Immature natural killer cell (primary cell): ENCODE results near the gene GNG14. TPM values are rescaled to one million over a fixed set of nuclear protein-coding genes. Genes with fewer than 3 reads are reported as not detected.
"Not testable (repeated sequence)": the region's sequence is repeated elsewhere in the genome, so short reads cannot be mapped to it uniquely, and the experiment has no call there.

Experiments
- DNase-seq, 3 donors: peaks; one replicate each; pipeline ENCODE4 v3.0.0; 2022; ENCODE audit warnings: mixed read lengths in 1 of 3
- H3K27ac Mint-ChIP-seq, 6 donors: one replicate each; pipeline ENCODE4 v1.8.0; 2020; ENCODE audit warnings: mixed read lengths in 6 of 6, mild to moderate bottlenecking in 5 of 6, inconsistent platforms in 4 of 6, moderate library complexity in 3 of 6
- H3K27me3 Mint-ChIP-seq, 3 donors: one replicate each; pipeline ENCODE4 v1.8.0; 2020 to 2021; ENCODE audit warnings: low read depth in 3 of 3, mild to moderate bottlenecking in 3 of 3, mixed read lengths in 3 of 3, moderate library complexity in 3 of 3, inconsistent platforms in 1 of 3
- H3K36me3 Mint-ChIP-seq, 3 donors: one replicate each; pipeline ENCODE4 v1.8.0; 2020; ENCODE audit warnings: mixed read lengths in 3 of 3, inconsistent platforms in 2 of 3, mild to moderate bottlenecking in 2 of 3
- H3K4me1 Mint-ChIP-seq, 2 donors: one replicate each; pipeline ENCODE4 v1.8.0; 2020; ENCODE audit warnings: inconsistent platforms in 2 of 2, mild to moderate bottlenecking in 2 of 2, mixed read lengths in 2 of 2, moderate library complexity in 1 of 2
- H3K4me3 Mint-ChIP-seq, 5 donors: one replicate each; pipeline ENCODE4 v1.8.0; 2020; ENCODE audit warnings: mild to moderate bottlenecking in 5 of 5, mixed read lengths in 5 of 5, inconsistent platforms in 3 of 5, moderate library complexity in 3 of 5
- H3K9me3 Mint-ChIP-seq, 6 donors: one replicate each; pipeline ENCODE4 v1.8.0; 2020; ENCODE audit warnings: mild to moderate bottlenecking in 6 of 6, mixed read lengths in 6 of 6, inconsistent platforms in 4 of 6, moderate library complexity in 3 of 6
- polyA plus RNA-seq, 3 donors: library from polyadenylated mRNA; unstranded; fragments of 300-500 nt; fragmentation: Illumina TruSeq; gene quantifications; one replicate each; pipeline ENCODE4 v1.2.3, GENCODE V29; 2021

GNG14 gene
- polyA plus RNA-seq, 3 donors from 2014 or later: not detected

DNA sequence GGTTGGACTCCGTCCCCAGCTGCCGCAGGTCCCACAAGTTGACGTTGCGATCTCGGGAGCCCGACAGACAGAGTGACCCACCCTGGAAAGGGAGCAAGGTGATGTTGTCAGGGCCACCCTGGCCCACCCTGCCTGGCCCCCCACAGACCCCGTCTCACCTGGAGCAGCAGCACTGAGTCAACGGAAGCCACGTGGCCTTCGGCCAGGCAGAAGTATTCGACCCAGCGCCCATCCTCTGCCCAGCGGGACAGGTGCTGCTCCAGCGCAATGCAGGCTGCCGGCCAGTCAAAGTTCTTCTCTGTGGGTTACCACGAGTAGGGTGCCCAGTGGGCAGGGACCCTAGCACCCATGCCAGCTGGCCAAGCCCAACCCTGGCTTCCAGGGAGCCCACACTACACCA is 6.8 kb downstream of the GNG14 start:
- H3K4me3 Mint-ChIP-seq: peak overlapping the region in 1 of 5 donors; percentile 94
- no peak overlapping the region for H3K27ac Mint-ChIP-seq
- no peaks in the 10 kb centered on the region for H3K9me3 Mint-ChIP-seq
- H3K36me3 Mint-ChIP-seq: peaks cover 0 to 3% (median 0%) of the 10 kb centered on the region in 3 donors
- peaks cover 3 to 8% (median 6%) of the 10 kb centered on the region in 3 donors for H3K27me3 Mint-ChIP-seq
- peaks cover 11 to 14% of the 10 kb centered on the region in 2 donors for H3K4me1 Mint-ChIP-seq
- no peak for DNase-seq

DNA sequence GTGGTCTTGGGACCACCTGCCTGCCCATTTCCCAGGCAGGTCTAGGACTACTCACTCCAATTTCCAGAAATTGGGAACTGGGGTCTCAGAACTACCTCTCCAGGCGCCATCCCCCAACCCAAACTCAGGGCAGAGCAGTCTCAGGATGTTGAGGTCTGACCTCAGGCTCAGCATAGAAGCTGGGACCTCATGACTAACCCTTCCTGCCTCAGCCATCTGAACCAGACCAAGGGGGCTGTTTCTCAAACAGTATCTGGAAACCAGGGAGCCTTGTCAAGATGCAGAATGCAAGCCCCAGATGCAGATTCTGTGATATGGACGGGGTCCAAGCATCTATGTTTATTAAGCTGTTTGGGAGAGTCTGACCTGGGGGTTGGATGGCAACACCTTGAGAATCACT is 7.3 kb downstream of the GNG14 start:
- H3K9me3 Mint-ChIP-seq: no peaks in the 10 kb centered on the region
- no peak overlapping the region for H3K27ac Mint-ChIP-seq
- peak overlapping the region in 4 of 5 donors; percentile 25 to 94 (median 46) for H3K4me3 Mint-ChIP-seq
- peaks cover 3 to 8% (median 6%) of the 10 kb centered on the region in 3 donors for H3K27me3 Mint-ChIP-seq
- DNase-seq: no peak
- peaks cover 0 to 3% (median 0%) of the 10 kb centered on the region in 3 donors for H3K36me3 Mint-ChIP-seq
- H3K4me1 Mint-ChIP-seq: peaks cover 11 to 14% of the 10 kb centered on the region in 2 donors

DNA sequence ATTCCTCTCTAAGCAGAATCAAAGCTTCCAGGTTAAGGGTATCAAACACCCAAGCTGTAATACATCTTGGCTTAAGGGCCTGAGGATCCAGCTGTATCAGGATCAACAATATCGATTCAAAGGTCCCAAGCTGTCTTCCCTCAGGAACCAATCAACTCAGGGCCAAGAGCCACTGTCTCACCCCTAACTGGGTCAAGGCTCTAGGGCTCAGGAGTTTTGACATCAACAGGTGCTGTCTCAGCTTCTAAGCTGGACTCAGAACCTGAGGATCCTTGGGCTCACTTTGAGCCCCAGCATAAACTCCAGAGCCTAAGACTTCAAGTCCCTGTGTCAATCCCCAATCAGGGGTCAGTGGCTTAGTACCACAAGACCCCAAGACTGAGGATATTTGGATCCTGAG is 7.7 kb downstream of the GNG14 start:
- no peaks in the 10 kb centered on the region for H3K9me3 Mint-ChIP-seq
- peaks cover 11 to 14% of the 10 kb centered on the region in 2 donors for H3K4me1 Mint-ChIP-seq
- H3K36me3 Mint-ChIP-seq: peaks cover 0 to 3% (median 0%) of the 10 kb centered on the region in 3 donors
- peaks cover 3 to 8% (median 6%) of the 10 kb centered on the region in 3 donors for H3K27me3 Mint-ChIP-seq
- H3K4me3 Mint-ChIP-seq: peak overlapping the region; percentile 67 to 94 (median 75)
- peak overlapping the region in 1 of 6 donors; percentile 67 for H3K27ac Mint-ChIP-seq
- DNase-seq: no peak

DNA sequence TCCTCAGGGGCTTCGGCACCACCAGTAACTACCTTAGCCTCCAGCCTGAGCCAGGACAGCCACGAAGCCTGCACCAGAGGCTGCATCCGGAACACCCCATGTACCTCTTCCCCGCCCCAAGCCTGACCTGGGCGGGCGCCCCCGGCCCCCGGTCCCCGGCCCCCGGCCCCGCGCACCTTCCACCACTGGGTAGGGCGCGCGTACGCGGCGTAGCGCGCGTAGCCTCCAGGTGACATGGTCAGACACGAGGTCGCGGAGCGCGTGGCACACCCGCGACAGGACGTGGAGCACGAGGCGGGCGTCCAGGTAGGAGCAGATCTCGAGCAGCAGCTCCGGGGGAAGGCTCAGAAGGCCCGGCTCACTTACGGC is 8.2 kb downstream of the GNG14 start:
- Mint-ChIP-seq H3K4me3 (peak overlapping the region; percentile 90 to 94 (median 93)), H3K27ac (peak overlapping the region in 5 of 6 donors; percentile 51 to 98 (median 91)), H3K36me3 (peaks cover 0 to 3% (median 0%) of the 10 kb centered on the region in 3 donors)

DNA sequence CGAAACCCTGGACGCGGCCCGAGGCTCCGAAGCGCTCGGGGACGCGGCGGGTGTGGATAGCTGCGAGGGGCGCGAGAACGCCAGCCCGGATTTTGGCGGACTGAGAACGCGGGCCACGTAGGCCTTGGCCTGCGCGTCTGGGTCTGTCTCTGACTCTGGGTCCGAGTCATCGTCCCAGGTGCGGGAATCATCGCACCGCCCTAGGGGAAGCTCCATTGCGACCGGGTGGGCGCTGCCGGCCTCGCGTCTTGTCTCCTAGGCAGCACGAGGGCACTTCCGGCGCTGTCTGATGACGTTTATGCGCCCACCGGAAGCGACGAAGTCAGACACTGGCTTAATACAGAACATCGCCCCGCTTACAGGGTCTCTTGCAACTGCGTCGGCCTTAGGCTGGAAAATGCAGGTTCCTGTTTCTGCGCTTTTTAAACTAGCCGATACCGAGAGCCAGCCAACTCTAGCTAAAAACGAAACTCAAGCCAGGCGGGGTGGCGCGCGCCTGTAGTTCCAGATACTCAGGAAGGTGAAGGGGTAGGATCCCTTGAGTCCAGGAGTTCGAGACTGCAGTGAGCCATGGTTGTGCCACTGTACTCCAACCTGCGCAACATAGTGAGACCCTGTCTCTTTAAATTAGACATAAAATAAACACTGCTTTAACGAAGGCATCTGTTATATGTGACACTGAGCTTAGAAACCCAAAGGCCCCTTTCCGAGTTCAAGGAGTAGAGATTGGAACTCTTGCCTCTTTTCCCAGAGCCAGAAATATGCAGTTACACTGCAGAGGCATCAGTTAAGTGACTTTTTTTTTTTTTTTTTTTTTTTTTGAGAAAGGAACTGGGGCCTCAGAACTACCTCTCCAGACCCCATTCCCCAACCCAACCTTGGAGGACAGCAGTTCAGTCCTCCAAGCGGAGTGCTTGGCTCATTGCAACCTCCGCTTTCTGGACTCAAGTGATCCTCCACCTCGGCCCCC is 8.9 kb downstream of the GNG14 start, which contains the start of gene FBXW9:
Gene FBXW9 (minus strand): TSS at position 266 of the 970 bp plus-strand sequence. CDS start 50 bp downstream, at position 216.
- Mint-ChIP-seq H3K27me3 (peaks cover 3 to 8% (median 6%) of the 10 kb centered on the region in 3 donors), H3K27ac (peak within 1 kb of the TSS; percentile 91 to 98 (median 96)), H3K36me3 (peaks cover 0 to 3% (median 0%) of the 10 kb centered on the region in 3 donors), H3K4me1 (peaks cover 11 to 14% of the 10 kb centered on the region in 2 donors), H3K9me3 (no peaks in the 10 kb centered on the region), H3K4me3 (peak within 1 kb of the TSS; percentile 90 to 94 (median 93))
- DNase-seq: peak; percentile 93 to 95 (median 93)

More for the DNA sequence above, 8.2 kb downstream of the GNG14 start:
- no peaks in the 10 kb centered on the region for H3K9me3 Mint-ChIP-seq
- peaks cover 3 to 8% (median 6%) of the 10 kb centered on the region in 3 donors for H3K27me3 Mint-ChIP-seq
- no peak for DNase-seq
- peaks cover 11 to 14% of the 10 kb centered on the region in 2 donors for H3K4me1 Mint-ChIP-seq

DNA sequence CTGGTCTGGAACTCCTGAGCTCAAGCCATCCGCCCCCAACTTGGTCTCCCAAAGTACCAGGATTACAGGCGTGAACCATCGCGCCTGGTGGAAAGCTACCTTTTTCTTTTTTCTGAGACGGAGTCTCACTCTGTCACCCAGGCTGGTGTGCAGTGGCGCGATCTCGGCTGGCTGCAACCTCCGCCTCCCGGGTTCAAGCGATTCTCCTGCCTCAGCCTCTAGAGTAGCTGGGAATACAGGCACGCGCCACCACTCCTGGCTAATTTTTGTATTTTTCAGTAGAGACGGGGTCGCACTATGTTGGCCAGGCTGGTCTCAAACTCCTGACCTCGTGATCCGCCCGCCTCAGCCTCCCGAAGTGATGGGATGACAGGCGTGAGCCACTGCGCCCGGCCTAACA is 9.6 kb downstream of the GNG14 start:
- not testable (repeated sequence) for DNase-seq, H3K36me3 Mint-ChIP-seq, H3K9me3 Mint-ChIP-seq, H3K27me3 Mint-ChIP-seq
- H3K27ac Mint-ChIP-seq: peak overlapping the region in 3 of 6 donors; percentile 7 to 77 (median 22)
- H3K4me3 Mint-ChIP-seq: peak overlapping the region in 4 of 5 donors; percentile 18 to 50 (median 25)
- H3K4me1 Mint-ChIP-seq: peaks cover 11 to 14% of the 10 kb centered on the region in 2 donors

DNA sequence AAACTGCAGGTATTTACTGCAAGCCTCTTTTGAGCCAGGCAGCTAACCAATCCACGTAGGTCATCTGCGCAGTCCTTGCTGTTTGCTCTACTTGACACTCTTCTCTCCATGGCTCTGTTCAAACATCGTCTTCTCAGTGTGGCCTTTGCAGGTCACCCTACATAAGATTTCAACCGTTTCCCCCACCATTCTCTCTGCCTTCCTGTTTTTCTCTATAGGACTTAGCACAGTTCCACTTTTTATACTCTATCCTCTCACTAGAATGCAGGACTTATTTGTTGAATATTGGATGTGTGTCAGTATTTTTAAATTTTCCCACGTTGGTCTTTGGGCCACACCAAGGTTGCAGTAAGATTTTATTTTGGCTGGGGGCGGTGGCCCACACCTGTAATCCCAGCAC is 10.3 kb downstream of the GNG14 start:
- Mint-ChIP-seq H3K36me3 (peaks cover 2 to 5% (median 3%) of the 10 kb centered on the region in 3 donors), H3K4me3 (peak overlapping the region; percentile 58 to 80 (median 75)), H3K27me3 (peaks cover 3 to 8% (median 6%) of the 10 kb centered on the region in 3 donors), H3K27ac (peak overlapping the region; percentile 72 to 87 (median 79)), H3K4me1 (peaks cover 11 to 14% of the 10 kb centered on the region in 2 donors), H3K9me3 (no peaks in the 10 kb centered on the region)
- no peak for DNase-seq

DNA sequence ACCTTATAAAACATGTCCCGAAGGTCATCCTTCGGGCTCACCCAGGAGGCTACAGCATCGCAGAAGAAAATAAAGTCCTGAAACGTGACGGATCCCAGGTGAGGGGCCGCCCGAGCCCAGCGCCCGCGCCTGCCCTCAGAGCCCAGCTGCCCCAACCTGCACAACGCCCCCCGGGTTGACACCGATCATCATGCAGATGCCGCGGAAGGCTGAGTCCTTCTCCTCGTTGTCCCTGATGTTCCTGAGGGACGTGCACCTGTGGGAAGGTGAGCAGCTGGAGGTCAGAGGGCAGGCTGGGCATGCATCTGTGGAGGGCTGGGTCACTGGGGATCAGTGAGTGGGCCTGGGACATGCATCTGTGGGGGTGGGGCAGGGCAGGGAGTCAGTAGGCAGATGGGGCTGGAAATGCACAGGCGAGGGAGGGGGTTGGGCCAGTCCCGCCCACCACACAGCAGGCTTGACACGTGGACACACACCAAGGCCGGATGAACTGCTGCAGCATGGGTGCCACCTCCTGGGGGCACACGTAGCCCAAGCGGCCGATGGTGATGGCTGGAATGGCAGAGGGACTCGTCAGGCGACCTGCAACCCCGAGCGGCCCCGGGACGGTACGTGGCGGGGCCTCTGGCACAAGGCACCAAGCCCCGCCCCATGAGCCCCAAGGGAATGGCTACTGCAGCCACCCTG is 13.9 kb downstream of the GNG14 start:
- no peaks in the 10 kb centered on the region for H3K9me3 Mint-ChIP-seq
- H3K4me3 Mint-ChIP-seq: no peak overlapping the region
- peaks cover 4 to 22% (median 7%) of the 10 kb centered on the region in 3 donors for H3K36me3 Mint-ChIP-seq
- H3K27me3 Mint-ChIP-seq: peaks cover 1 to 2% (median 1%) of the 10 kb centered on the region in 3 donors
- no peak overlapping the region for H3K27ac Mint-ChIP-seq
- H3K4me1 Mint-ChIP-seq: peaks cover 4 to 9% of the 10 kb centered on the region in 2 donors
- DNase-seq: no peak

DNA sequence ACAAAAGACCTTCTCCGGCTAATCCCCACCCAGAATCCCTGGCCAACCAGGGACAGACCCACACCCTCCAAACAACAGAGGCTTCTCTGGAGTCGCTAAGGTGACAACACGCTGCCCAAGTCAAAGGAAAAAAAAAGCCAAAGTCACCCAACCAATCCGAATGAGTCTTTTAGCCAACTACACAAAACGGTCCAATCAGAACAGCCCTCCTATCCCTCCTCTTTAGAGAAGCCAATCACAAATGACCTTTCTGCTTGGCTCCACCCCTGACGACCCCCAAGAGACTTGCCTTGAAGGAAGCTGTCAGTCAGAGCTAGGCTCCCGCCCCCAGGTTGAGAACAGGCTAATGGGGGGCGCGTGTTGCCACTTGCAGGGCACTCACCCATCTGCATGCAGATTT is 15.2 kb downstream of the GNG14 start:
- no peak overlapping the region for H3K4me3 Mint-ChIP-seq
- peaks cover 2 to 4% of the 10 kb centered on the region in 2 donors for H3K4me1 Mint-ChIP-seq
- H3K9me3 Mint-ChIP-seq: no peaks in the 10 kb centered on the region
- peaks cover 0 to 1% (median 1%) of the 10 kb centered on the region in 3 donors for H3K27me3 Mint-ChIP-seq
- no peak overlapping the region for H3K27ac Mint-ChIP-seq
- DNase-seq: no peak
- peaks cover 4 to 22% (median 7%) of the 10 kb centered on the region in 3 donors for H3K36me3 Mint-ChIP-seq

DNA sequence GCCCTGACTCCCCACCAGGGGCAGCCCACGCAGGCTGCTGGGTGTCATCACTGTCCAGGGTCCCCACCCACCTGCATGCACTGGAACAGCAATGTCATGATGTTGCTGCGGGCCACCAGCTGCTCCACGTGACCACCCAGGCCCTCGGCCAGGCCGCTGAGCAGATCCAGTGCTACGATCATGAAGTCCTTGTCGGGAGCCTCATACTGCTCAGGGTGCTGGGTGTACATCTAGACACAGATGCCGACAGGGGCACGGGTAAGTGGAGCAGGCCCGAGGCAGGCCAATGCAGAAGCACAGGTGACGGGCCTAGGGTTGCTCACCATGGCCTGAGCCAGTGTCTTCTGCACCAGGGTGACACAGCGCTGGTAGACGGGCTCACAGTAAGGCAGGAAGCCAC is 17.4 kb downstream of the GNG14 start:
- Mint-ChIP-seq H3K4me3 (no peak overlapping the region), H3K9me3 (no peaks in the 10 kb centered on the region), H3K4me1 (no peaks in the 10 kb centered on the region), H3K36me3 (peaks cover 4 to 24% (median 8%) of the 10 kb centered on the region in 3 donors), H3K27ac (no peak overlapping the region), H3K27me3 (peaks cover 0 to 1% (median 0%) of the 10 kb centered on the region in 3 donors)
- DNase-seq: no peak

DNA sequence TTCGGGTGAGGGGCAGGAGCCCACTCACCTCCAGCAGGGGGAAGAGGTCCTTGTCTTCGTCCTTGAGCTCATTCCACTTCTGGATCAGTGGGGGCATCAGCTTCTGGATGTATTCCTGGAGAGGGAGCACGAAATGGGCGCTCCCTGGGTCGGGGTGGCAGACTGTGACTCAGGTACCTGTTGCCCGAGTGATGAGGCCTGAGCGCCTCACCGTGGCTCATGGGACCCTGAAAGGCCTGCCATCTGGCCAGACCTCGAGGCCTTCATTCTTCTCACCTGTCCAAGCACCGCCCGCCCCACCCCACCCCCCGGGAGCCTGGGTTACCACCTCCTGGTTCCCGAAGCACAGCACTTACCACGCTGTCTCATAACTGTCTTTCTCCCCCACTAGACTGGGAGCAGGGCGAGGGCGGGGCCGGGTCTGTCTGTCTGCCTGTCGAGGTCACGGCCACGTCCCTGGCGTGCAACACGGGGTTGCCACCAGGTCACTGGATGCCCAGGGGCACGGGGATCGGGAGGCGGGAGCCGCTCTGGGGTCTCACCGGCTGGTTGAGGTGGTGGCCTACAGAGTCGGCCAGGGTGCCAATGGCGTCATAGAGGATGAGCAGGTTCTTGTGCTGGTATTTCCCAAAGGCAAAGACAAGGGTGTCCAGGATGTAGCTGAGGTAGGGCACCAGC is 18.0 kb downstream of the GNG14 start:
- peaks cover 0 to 1% (median 0%) of the 10 kb centered on the region in 3 donors for H3K27me3 Mint-ChIP-seq
- no peaks in the 10 kb centered on the region for H3K9me3 Mint-ChIP-seq
- no peak overlapping the region for H3K4me3 Mint-ChIP-seq
- peaks cover 4 to 28% (median 12%) of the 10 kb centered on the region in 3 donors for H3K36me3 Mint-ChIP-seq
- no peak overlapping the region for H3K27ac Mint-ChIP-seq
- H3K4me1 Mint-ChIP-seq: no peaks in the 10 kb centered on the region
- no peak for DNase-seq

DNA sequence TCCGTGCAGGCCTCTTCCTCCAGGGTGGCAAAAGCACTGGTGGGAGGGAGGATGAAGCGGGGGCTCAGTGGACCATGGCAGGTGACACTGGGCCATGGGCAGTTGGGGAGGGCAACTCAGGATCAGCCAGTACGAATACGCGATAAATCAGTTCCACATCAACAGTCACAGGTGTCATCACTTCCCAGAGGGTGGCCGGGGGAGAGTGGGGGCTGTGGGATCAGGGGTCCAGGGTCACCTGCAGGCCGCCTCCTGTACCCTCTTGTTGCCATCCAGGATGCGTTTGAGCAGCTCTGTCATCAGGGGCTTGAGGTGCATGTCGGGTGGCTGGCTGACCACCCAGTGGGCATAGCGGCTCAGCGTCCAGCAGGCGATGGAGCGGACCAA is 18.5 kb downstream of the GNG14 start:
- Mint-ChIP-seq H3K4me1 (no peaks in the 10 kb centered on the region), H3K36me3 (peaks cover 4 to 28% (median 12%) of the 10 kb centered on the region in 3 donors), H3K27ac (no peak overlapping the region), H3K9me3 (no peaks in the 10 kb centered on the region), H3K27me3 (peaks cover 0 to 1% (median 0%) of the 10 kb centered on the region in 3 donors), H3K4me3 (no peak overlapping the region)
- DNase-seq: no peak

DNA sequence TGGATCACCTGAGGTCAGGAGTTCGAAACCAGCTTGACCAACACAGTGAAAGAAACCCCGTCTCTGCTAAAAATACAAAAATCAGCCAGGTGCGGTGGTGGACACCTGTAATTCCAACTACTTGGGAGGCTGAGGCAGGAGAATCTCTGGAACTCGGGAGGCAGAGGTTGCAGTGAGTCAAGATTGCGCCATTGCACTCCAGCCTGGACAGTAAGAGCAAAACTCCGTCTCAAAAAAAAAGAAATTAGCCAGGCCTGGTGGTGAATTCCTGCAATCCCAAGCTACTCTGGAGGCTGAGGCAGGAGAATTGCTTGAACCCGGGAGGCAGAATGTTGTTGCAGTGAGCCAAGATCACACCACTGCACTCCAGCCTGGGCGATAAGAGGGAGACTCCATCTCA is 20.8 kb downstream of the GNG14 start:
- no peak overlapping the region for H3K4me3 Mint-ChIP-seq
- no peak for DNase-seq
- H3K36me3 Mint-ChIP-seq: peaks cover 0 to 32% (median 7%) of the 10 kb centered on the region in 3 donors
- no peak overlapping the region for H3K27ac Mint-ChIP-seq
- H3K4me1 Mint-ChIP-seq: no peaks in the 10 kb centered on the region
- no peaks in the 10 kb centered on the region for H3K9me3 Mint-ChIP-seq
- peaks cover 0 to 1% (median 0%) of the 10 kb centered on the region in 3 donors for H3K27me3 Mint-ChIP-seq
